ENCODE data around the gene C22orf42. TPM values are rescaled to one million over a fixed set of nuclear protein-coding genes. Genes with fewer than 3 reads are reported as not detected.

Gene C22orf42
- total and polyA plus RNA-seq, 7 donors, result not detected

- H3K27ac ChIP-seq, result no peak overlapping the region
- H3K4me3 ChIP-seq, result no peak overlapping the region
- no peak for DNase-seq
- TF ChIP-seq POLR2AphosphoS5 (IDR thresholded peaks at IDR 0.05) (no peak), POLR2A (IDR thresholded peaks at IDR 0.05) (no peak), EP300 (IDR thresholded peaks at IDR 0.05) (no peak), CTCF (IDR thresholded peaks at IDR 0.05) (no peak)
- no peaks in the 10 kb centered on the region for H3K4me1 ChIP-seq
- H3K9me3 ChIP-seq, result no peaks in the 10 kb centered on the region
- H3K36me3 ChIP-seq, result no peaks in the 10 kb centered on the region
- no peaks in the 10 kb centered on the region for H3K27me3 ChIP-seq
- WGBS, 2 donors, result 94% methylated on average over 15 of the region's 15 CpGs
- intact Hi-C loops (cut with DNase I), result no loop called here
These were observed 36.2 kb downstream of the C22orf42 start for GRCh38 chr22:32122899-32123298.

- 94 to 96% methylated on average over 20 of the region's 20 CpGs for WGBS, 2 donors
- Histone ChIP-seq H3K4me1 (no peaks in the 10 kb centered on the region), H3K27ac (no peak overlapping the region), H3K36me3 (no peaks in the 10 kb centered on the region), H3K4me3 (no peak overlapping the region), H3K9me3 (no peaks in the 10 kb centered on the region), H3K27me3 (no peaks in the 10 kb centered on the region)
- TF ChIP-seq EP300 (IDR thresholded peaks at IDR 0.05) (no peak), CTCF (IDR thresholded peaks at IDR 0.05) (no peak), POLR2AphosphoS5 (IDR thresholded peaks at IDR 0.05) (no peak), POLR2A (IDR thresholded peaks at IDR 0.05) (no peak)
- DNase-seq, result no peak
- intact Hi-C loops (cut with DNase I), result no loop called here
These were observed 38.5 kb downstream of the C22orf42 start for GRCh38 chr22:32120603-32121002.

GRCh38 chr22:32119568-32120235 lies 39.4 kb downstream of the C22orf42 start:
- WGBS, 2 donors, result 81 to 87% methylated on average over 15 of the region's 15 CpGs
- Histone ChIP-seq H3K9me3 (no peaks in the 10 kb centered on the region), H3K36me3 (no peaks in the 10 kb centered on the region), H3K4me1 (no peaks in the 10 kb centered on the region), H3K4me3 (no peak overlapping the region), H3K27ac (no peak overlapping the region), H3K27me3 (no peaks in the 10 kb centered on the region)
- no peak for DNase-seq
- intact Hi-C loops (cut with DNase I), result no loop called here
- no peak for TF ChIP-seq CTCF (IDR thresholded peaks at IDR 0.05)
- TF ChIP-seq POLR2A (IDR thresholded peaks at IDR 0.05), result no peak
- TF ChIP-seq EP300 (IDR thresholded peaks at IDR 0.05), result no peak
- no peak for TF ChIP-seq POLR2AphosphoS5 (IDR thresholded peaks at IDR 0.05)

- Histone ChIP-seq H3K27ac (no peak overlapping the region), H3K4me1 (no peaks in the 10 kb centered on the region), H3K36me3 (no peaks in the 10 kb centered on the region), H3K4me3 (no peak overlapping the region), H3K9me3 (no peaks in the 10 kb centered on the region), H3K27me3 (no peaks in the 10 kb centered on the region)
- TF ChIP-seq CTCF (IDR thresholded peaks at IDR 0.05), result no peak
- no peak for TF ChIP-seq POLR2A (IDR thresholded peaks at IDR 0.05)
- TF ChIP-seq EP300 (IDR thresholded peaks at IDR 0.05), result no peak
- no peak for TF ChIP-seq POLR2AphosphoS5 (IDR thresholded peaks at IDR 0.05)
- WGBS, 2 donors, result 13 to 63% methylated on average over 2 of the region's 2 CpGs
- DNase-seq, result no peak
- intact Hi-C loops (cut with DNase I), result no loop called here
These were observed 46.7 kb downstream of the C22orf42 start for GRCh38 chr22:32112380-32112779.

- H3K27ac ChIP-seq, result no peak overlapping the region
- no peaks in the 10 kb centered on the region for H3K27me3 ChIP-seq
- no peaks in the 10 kb centered on the region for H3K36me3 ChIP-seq
- intact Hi-C loops (cut with DNase I), result no loop called here
- H3K4me3 ChIP-seq, result no peak overlapping the region
- DNase-seq, result no peak
- H3K4me1 ChIP-seq, result no peaks in the 10 kb centered on the region
- TF ChIP-seq CTCF (IDR thresholded peaks at IDR 0.05) (no peak), EP300 (IDR thresholded peaks at IDR 0.05) (no peak), POLR2A (IDR thresholded peaks at IDR 0.05) (no peak), POLR2AphosphoS5 (IDR thresholded peaks at IDR 0.05) (no peak)
- no peaks in the 10 kb centered on the region for H3K9me3 ChIP-seq
- 25 to 36% methylated on average over 1 of the region's 1 CpG for WGBS, 2 donors
These were observed 52.2 kb downstream of the C22orf42 start for GRCh38 chr22:32106930-32107329.

Data from sigmoid colon (tissue), 7 donors.